Neural cell (in vitro differentiated cells): ENCODE data around the gene MYPOP. TPM values are rescaled to one million over a fixed set of nuclear protein-coding genes. Genes with fewer than 3 reads are reported as not detected.

Source experiments
- H2AFZ ChIP-seq: fragments of 200-600, 300-800 bp; sonication (generic), shearing (Covaris generic); 2 replicates; pipeline ENCODE4 v1.6.0; 2014; ENCODE audit warnings: low read depth, mild to moderate bottlenecking, antibody characterized with exemption, low read length, moderate library complexity
- H3F3A ChIP-seq: fragments of 200-600 bp; shearing (Covaris generic); 2 replicates; pipeline ENCODE4 v1.6.1; 2016; ENCODE audit warnings: mild to moderate bottlenecking, moderate library complexity, mixed read lengths, antibody characterized with exemption, low read length; ENCODE audit not compliant: insufficient read depth, poor library complexity, severe bottlenecking
- H3K27ac ChIP-seq: fragments of 200-600, 300-800 bp; sonication (generic), shearing (Covaris generic); 2 replicates; pipeline ENCODE4 v1.5.1; 2014; ENCODE audit warnings: mild to moderate bottlenecking, low read length, moderate library complexity
- H3K27me3 ChIP-seq: fragments of 300-800, 200-600 bp; sonication (generic), shearing (Covaris generic); 2 replicates; pipeline ENCODE4 v1.6.0; 2014; ENCODE audit warnings: mild to moderate bottlenecking, low read depth, low read length, moderate library complexity; ENCODE audit not compliant: insufficient read depth
- H3K36me3 ChIP-seq: fragments of 300-800, 200-600 bp; sonication (generic), shearing (Covaris generic); 2 replicates; pipeline ENCODE4 v1.5.1; 2014; ENCODE audit warnings: mild to moderate bottlenecking, antibody characterized with exemption, low read length, moderate library complexity; ENCODE audit not compliant: insufficient read depth
- H3K4me2 ChIP-seq: fragments of 300-800, 200-600 bp; sonication (generic), shearing (Covaris generic); 2 replicates; pipeline ENCODE4 v1.6.0; 2014; ENCODE audit warnings: mild to moderate bottlenecking, low read length
- H3K4me3 ChIP-seq: fragments of 300-800, 200-600 bp; sonication (generic), shearing (Covaris generic); 2 replicates; pipeline ENCODE4 v1.5.1; 2014; ENCODE audit warnings: mild to moderate bottlenecking, low read length, moderate library complexity
- H3K79me2 ChIP-seq: fragments of 200-600 bp; shearing (Covaris generic); replicated peaks from 2 replicates; pipeline ENCODE4 v1.6.0; 2014; ENCODE audit warnings: mild to moderate bottlenecking, low read length, moderate library complexity; ENCODE audit not compliant: insufficient read depth
- H3K9ac ChIP-seq: fragments of 300-800, 200-600 bp; sonication (generic), shearing (Covaris generic); 2 replicates; pipeline ENCODE4 v1.6.1; 2016; ENCODE audit warnings: mild to moderate bottlenecking, low read length, mixed read lengths
- H3K9me2 ChIP-seq: fragments of 200-600 bp; shearing (Covaris generic); 2 replicates; pipeline ENCODE4 v1.6.1; 2016; ENCODE audit warnings: mild to moderate bottlenecking, low read length, mixed read lengths; ENCODE audit not compliant: insufficient read depth
- H3K9me3 ChIP-seq: fragments of 200-600, 300-800 bp; sonication (generic), shearing (Covaris generic); 2 replicates; pipeline ENCODE4 v1.6.1; 2016; ENCODE audit warnings: mild to moderate bottlenecking, mixed run types, low read length, moderate library complexity, mixed read lengths
- H4K20me1 ChIP-seq: fragments of 200-600 bp; shearing (Covaris generic); 2 replicates; pipeline ENCODE4 v1.6.1; 2016; ENCODE audit warnings: mild to moderate bottlenecking, mixed run types; ENCODE audit not compliant: insufficient read depth
- EZH2 ChIP-seq: fragments of 200-600, 300-800 bp; shearing (Covaris generic), sonication (generic); IDR thresholded peaks from 2 replicates; pipeline ENCODE4 v1.6.1; 2014; ENCODE audit warnings: antibody characterized with exemption, low read length, borderline replicate concordance, mild to moderate bottlenecking; ENCODE audit not compliant: insufficient read depth, poor library complexity, severe bottlenecking
- MXI1 ChIP-seq: fragments of 450-650 bp; conservative IDR thresholded peaks from 2 replicates; pipeline ENCODE4 v1.6.1; 2014; ENCODE audit warnings: antibody characterized with exemption, mild to moderate bottlenecking; ENCODE audit not compliant: poor library complexity, severe bottlenecking
- POLR2AphosphoS5 ChIP-seq: IDR thresholded peaks from 2 replicates; pipeline ENCODE4 v1.6.1; 2012
- RAD21 ChIP-seq: fragments of 450-650 bp; conservative IDR thresholded peaks from 2 replicates; pipeline ENCODE4 v1.6.1; 2014; ENCODE audit warnings: antibody characterized with exemption, mild to moderate bottlenecking, moderate library complexity
- REST ChIP-seq: IDR thresholded peaks from 2 replicates; pipeline ENCODE4 v1.6.1; 2012; ENCODE audit warnings: borderline replicate concordance
- SMC3 ChIP-seq: fragments of 450-650 bp; conservative IDR thresholded peaks from 2 replicates; pipeline ENCODE4 v1.6.1; 2014; ENCODE audit warnings: antibody characterized with exemption, mild to moderate bottlenecking, moderate library complexity; ENCODE audit not compliant: poor library complexity
- TAF1 ChIP-seq: IDR thresholded peaks from 2 replicates; pipeline ENCODE4 v1.6.1; 2012; ENCODE audit warnings: low read depth
- polyA plus RNA-seq: library from polyadenylated mRNA; depleted of rRNA; stranded (reverse); fragments of >200 nt; gene quantifications from 2 replicates; pipeline ENCODE4 v1.2.3, GENCODE V29; 2014

The MYPOP gene
- polyA plus RNA-seq, 1 donor from 2014 or later: 0.90 TPM

DNA sequence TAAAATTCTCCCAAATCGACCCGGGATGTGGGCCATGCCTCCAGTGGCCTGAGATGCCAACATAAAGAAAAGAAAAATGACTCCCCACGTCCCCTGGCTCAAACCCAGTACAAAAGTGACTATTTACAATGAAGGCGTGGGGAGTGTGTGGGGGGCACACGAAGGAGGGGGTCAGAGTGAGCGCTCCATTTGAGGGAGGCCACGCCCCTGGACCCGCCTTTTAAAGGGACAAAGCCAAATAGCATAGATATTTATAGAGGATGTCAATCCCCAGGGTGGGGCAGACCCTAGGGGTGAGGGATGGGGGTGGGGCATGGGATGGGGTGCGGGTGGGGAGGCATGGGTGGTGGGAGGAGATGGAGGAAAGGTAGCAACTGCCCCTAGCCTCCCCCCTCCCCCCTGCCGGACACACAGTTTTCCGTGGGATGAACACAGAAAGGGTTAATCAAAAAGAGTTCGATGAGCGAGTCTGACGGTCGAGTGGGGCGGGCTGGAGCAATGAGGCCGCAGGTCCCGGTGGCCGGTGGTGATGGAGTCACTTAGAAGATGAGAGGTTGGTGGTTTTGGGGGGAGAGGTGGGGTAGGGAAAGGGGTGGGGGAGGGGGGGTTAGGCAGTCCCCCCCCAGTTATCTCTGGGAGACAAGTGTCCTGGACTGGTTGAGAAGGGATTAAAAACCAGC lies 32.3 kb upstream of the MYPOP start:
- Histone ChIP-seq H2AFZ (no peak overlapping the region), H3F3A (no peaks in the 10 kb centered on the region), H3K27me3 (no peaks in the 10 kb centered on the region), H3K36me3 (peaks cover 16% of the 10 kb centered on the region), H3K4me2 (no peak overlapping the region), H3K9me3 (no peaks in the 10 kb centered on the region), H3K4me3 (no peak overlapping the region), H3K27ac (no peak overlapping the region), H3K9ac (no peak overlapping the region), H4K20me1 (peaks cover 10% of the 10 kb centered on the region), H3K9me2 (no peaks in the 10 kb centered on the region), H3K79me2 (peaks cover 10% of the 10 kb centered on the region)
- no peak for TF ChIP-seq EZH2
- TF ChIP-seq REST: no peak
- no peak for TF ChIP-seq POLR2AphosphoS5
- no peak for TF ChIP-seq MXI1

DNA sequence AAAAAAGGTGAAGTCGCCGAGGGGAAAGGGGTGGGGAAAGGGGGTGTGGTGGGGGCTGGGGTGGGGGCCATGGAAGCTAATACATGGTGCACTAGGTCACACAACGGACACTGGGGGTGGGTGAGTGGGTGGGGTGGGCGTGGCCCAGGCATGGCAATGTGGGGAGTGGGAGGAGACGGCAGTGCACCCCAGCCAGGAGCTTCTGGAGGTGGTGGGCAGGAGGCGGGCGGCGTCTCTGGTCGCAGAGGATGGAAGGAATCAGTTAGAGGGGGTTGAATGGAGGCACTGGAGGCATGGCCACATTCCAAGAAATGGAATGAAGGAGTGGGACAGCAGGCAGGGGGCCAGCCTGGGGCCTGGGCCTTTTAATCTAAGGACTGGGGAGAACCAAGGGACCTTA lies 31.3 kb upstream of the MYPOP start:
- Histone ChIP-seq H3K9ac (no peak overlapping the region), H3K79me2 (peaks cover 5% of the 10 kb centered on the region), H3K9me3 (no peaks in the 10 kb centered on the region), H4K20me1 (peaks cover 10% of the 10 kb centered on the region), H2AFZ (no peak overlapping the region), H3K36me3 (peaks cover 11% of the 10 kb centered on the region), H3K4me3 (no peak overlapping the region), H3K27me3 (no peaks in the 10 kb centered on the region), H3K9me2 (no peaks in the 10 kb centered on the region), H3K4me2 (no peak overlapping the region), H3F3A (no peaks in the 10 kb centered on the region), H3K27ac (no peak overlapping the region)
- no peak for TF ChIP-seq POLR2AphosphoS5
- no peak for TF ChIP-seq RAD21
- no peak for TF ChIP-seq REST
- no peak for TF ChIP-seq TAF1
- TF ChIP-seq SMC3: no peak
